ENCODE data around the gene CRY2.
A peak's percentile ranks its signal among the peaks of the same experiment; 100 is the strongest.

Gene CRY2

GRCh38 chr11:45918331-45918941 is 71.2 kb downstream of the CRY2 start:
- peak; percentile 92 for DNase-seq (ENCODE audit: low spot score)

- no peak for DNase-seq (ENCODE audit: low spot score)
Measured at GRCh38 chr11:45918962-45919675, 71.8 kb downstream of the CRY2 start.

- no peak for DNase-seq (ENCODE audit: low spot score)
Measured at GRCh38 chr11:45919806-45920530, 72.7 kb downstream of the CRY2 start.

GRCh38 chr11:45920531-45921477 is 73.5 kb downstream of the CRY2 start:
- DNase-seq (ENCODE audit: low spot score) = peak; percentile 5

- DNase-seq (ENCODE audit: low spot score) = peak; percentile 13
Measured at GRCh38 chr11:45921561-45922424, 74.5 kb downstream of the CRY2 start.

GRCh38 chr11:45922425-45923082 is 75.3 kb downstream of the CRY2 start, which contains the start of gene LARGE2:
Gene LARGE2, plus strand, starts transcription at chr11:45922656. Its CDS starts 227 bp downstream, at chr11:45922883.
- peak; percentile 29 for DNase-seq (ENCODE audit: low spot score)

- no peak for DNase-seq (ENCODE audit: low spot score)
Measured at GRCh38 chr11:45924036-45924915, 77.0 kb downstream of the CRY2 start.

GRCh38 chr11:45924927-45925326 is 77.7 kb downstream of the CRY2 start:
- DNase-seq (ENCODE audit: low spot score) = peak; percentile 8

- DNase-seq (ENCODE audit: low spot score) = no peak
Measured at GRCh38 chr11:45925550-45925949, 78.3 kb downstream of the CRY2 start.

- peak; percentile 14 for DNase-seq (ENCODE audit: low spot score)
Measured at GRCh38 chr11:45926001-45926401, 78.7 kb downstream of the CRY2 start.

GRCh38 chr11:45926536-45927331 is 79.5 kb downstream of the CRY2 start:
- DNase-seq (ENCODE audit: low spot score) = peak; percentile 4

- DNase-seq (ENCODE audit: low spot score) = peak; percentile 5
Measured at GRCh38 chr11:45927332-45927683, 80.0 kb downstream of the CRY2 start.

- DNase-seq (ENCODE audit: low spot score) = no peak
Measured at GRCh38 chr11:45927684-45928413, 80.6 kb downstream of the CRY2 start.

GRCh38 chr11:45928535-45929215 is 81.4 kb downstream of the CRY2 start:
- peak; percentile 7 for DNase-seq (ENCODE audit: low spot score)

- no peak for DNase-seq (ENCODE audit: low spot score)
Measured at GRCh38 chr11:45929486-45930030, 82.3 kb downstream of the CRY2 start.

- no peak for DNase-seq (ENCODE audit: low spot score)
Measured at GRCh38 chr11:45930031-45930794, 82.9 kb downstream of the CRY2 start.
